Stimulated activated CD8-positive, alpha-beta memory T cell treated with anti-CD3 and anti-CD28 coated beads, Interleukin-4, amount 100 ng/mL, for 24 hours (primary cell): ENCODE data around the gene OAS1.
"Not testable (repeated sequence)": the region's sequence is repeated elsewhere in the genome, so short reads cannot be mapped to it uniquely, and the experiment has no call there.

ENCODE experiments used
- DNase-seq: peaks from one replicate; pipeline ENCODE4 v3.0.0-alpha.2; 2020; ENCODE audit warnings: low read depth

Gene OAS1

GRCh38 chr12:112900298-112901145, 6.2 kb upstream of the OAS1 start:
- DNase-seq, result peak; percentile 5

DNA sequence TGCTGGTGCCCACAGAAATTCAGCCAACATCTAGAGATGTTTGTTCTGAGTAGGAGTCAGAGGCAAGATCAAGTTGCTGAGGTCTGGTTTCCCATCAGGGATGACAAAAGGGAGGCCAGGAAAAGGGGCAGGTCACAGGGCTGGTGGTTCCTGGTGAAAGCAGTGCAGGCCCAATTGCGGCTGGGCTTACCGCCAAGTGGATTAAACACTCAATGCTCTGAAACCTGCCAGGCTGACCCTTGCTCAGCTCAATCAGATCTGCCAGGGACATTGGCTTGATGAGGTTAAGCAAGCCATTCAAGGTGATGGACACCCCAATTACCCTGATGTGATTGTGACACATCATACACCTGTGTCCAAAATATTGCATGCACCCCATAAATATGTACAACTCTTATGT, 5.5 kb upstream of the OAS1 start:
- no peak for DNase-seq

GRCh38 chr12:112904571-112904970, 2.2 kb upstream of the OAS1 start:
- DNase-seq, result no peak

DNA sequence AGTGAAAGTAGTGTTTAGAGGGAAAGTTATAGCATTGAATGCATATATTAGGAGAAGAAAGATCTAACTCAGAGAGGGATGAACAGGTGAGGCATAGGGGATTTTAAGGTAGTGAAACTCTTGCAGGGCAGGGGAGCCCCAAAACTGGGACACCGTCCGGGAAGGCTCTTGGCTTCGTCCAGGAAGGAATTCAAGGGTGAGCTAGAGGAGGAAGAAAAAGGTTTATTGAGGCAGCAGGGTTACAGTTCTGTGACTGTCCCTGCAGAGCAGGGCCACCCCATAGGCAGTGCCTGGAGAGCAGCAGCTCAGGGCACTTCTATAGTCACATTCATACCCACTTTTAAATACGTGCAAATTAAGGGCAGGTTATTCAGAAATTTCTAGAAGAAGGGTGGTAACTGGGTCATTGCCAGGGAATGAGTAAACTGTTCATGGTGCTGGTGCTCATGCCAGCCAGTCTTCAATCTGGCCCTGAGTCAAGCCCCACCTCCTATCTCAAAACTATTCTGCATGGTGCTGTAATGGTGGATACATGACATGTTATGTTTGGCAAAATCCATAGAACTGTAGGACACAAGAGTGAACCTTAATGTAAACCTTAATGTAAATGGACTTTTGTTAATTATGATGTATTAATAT, 1.2 kb upstream of the OAS1 start:
- no peak for DNase-seq

DNA sequence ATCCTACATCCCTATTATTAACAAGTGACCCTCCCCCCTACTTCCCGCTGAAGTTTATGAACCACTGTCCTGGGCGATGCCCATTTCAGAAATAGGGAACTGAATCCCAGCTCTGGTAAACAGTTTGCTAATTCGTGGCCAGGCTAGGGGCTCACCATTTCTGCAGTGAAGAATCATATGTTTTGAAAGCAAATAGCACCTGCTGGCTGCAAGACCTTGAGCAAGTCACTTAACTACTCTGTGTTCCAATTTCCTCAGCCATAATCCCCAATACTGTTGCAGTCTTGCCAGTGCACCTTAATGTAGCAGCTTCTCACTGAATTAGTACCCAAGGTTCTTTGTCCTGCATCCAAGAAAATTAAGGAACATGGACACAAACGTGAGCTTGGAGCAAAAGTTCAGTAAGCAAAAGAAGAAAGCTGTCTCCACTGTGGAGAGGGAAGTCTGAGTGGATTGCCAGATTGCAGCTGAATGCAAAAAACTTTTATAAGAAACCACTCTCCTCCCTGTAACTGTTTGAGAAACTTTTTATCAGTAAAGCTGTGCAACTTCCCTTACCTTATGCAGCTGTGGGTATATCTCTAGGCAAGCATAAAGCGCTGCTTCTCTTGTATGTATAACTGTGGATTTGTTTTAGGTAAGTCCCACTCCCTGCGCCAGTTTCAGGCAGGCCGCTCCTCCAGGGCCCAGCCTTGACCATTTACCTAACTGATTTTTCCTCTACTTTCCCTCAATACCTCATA, 824 bp downstream of the OAS1 start:
- no peak for DNase-seq

DNA sequence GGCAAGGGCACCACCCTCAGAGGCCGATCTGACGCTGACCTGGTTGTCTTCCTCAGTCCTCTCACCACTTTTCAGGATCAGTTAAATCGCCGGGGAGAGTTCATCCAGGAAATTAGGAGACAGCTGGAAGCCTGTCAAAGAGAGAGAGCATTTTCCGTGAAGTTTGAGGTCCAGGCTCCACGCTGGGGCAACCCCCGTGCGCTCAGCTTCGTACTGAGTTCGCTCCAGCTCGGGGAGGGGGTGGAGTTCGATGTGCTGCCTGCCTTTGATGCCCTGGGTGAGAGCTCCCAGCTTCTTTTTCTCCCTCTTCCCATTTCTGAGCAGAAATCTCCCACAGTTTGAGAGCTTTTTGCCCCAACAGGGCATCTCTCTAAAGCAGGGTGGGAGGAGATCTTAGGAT, 1.8 kb downstream of the OAS1 start:
- DNase-seq, result no peak

- DNase-seq, result no peak
Observed at GRCh38 chr12:112909693-112910092, 2.9 kb downstream of the OAS1 start.

DNA sequence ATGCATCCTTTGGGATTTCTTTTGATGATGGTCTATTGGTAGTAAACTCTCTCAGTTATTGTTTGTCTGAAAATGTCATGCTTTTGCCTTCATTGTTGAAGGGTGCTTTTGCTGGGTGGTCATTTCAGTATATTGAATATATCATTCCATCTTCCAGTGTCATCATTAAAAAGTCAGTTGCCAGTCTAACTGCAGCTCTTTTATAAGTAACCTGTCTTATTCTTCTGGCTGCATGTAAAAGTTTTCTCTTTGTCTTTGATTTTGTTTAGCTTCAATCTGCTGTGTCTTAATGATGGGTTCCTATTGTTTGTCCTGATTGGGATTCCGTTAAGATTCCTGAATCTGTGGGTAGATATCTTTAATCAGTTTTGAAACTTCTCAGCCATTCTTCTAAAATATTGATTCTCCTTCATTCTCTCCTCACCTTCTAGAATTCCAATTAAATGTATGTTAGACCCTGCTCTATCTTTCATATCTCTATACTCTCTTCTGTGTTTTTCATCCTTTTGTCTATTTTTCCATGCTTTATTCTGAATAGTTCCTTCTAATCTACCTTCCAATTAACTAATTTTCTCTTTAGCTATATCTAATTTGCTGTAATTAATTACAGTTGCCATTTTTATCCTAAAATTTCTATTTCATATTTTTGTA, 6.4 kb downstream of the OAS1 start:
- no peak for DNase-seq

- DNase-seq, result not testable (repeated sequence)
Observed at GRCh38 chr12:112913888-112914287, 7.1 kb downstream of the OAS1 start.

DNA sequence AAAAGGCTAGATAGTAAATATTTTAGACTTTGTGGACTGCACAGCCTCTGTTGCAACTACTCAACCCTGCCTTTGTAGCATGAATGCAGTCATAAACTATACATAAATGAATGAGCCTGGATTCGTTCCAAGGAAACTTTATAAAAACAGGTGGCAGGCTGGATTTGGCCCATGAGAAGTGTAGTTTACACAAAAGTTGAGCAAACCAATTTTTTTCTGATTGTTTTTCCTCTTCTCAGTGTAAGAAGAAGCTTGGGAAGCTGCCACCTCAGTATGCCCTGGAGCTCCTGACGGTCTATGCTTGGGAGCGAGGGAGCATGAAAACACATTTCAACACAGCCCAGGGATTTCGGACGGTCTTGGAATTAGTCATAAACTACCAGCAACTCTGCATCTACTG, 9.5 kb downstream of the OAS1 start:
- DNase-seq, result no peak

DNA sequence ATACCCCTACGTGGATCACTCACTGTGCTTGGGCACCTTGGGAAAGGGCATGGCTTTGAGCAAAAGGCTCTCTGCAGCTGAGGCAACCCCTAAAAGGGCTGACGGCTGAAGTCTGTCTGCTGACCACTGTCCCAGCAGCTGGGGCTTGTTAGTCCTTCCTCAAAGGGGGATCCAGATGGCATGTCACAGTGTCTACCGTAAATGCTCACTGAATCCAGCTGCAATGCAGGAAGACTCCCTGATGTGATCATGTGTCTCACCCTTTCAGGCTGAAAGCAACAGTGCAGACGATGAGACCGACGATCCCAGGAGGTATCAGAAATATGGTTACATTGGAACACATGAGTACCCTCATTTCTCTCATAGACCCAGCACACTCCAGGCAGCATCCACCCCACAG, 12.4 kb downstream of the OAS1 start:
- DNase-seq, result no peak

DNA sequence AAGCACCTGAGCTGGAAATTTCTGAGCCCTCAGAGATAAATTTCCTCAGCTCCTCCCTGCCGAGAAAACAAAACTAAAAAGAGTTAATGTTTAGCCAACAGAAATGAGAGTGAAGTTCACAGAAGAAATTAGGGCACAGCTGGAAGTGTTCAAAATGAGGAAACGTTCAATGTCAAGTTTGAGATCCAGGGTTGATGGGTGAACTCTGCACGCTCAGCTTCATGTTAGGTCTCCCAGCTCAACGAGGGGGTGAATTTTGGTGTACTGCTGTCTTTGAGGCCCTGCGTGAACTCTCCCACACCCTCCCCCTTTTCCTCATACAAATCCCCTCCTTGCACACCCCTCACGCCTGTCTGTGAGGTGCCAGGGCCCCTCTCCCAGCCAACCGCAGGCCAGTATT, 18.2 kb downstream of the OAS1 start:
- DNase-seq, result no peak

DNA sequence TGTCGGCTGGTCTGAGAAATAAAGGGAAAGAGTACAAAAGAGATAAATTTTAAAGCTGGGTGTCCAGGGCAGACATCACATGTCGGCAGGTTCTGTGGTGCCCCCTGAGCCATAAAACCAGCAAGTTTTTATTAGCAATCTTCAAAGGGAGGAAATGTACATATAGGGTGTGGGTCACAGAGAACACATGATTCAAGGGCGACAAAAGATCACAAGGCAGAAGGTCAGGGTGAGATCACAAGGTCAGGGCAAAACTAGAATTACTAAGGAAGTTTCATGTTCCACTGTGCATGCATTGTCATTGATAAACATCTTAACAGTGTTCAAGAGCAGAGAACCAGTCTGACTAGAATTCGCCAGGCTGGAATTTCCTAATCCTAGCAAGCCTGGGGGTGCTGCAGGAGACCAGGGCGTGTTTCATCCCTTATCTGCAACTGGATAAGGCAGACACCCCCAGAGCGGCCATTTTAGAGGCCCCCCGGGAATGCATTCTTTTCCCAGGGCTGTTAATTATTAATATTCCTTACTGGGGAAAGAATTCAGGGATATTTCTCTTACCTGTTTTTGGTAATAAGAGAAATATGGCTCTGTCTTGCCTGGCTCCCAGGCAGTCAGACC, 19.8 kb downstream of the OAS1 start:
- DNase-seq, result not testable (repeated sequence)

- DNase-seq, result no peak
Observed at GRCh38 chr12:112927475-112927874, 20.7 kb downstream of the OAS1 start.

GRCh38 chr12:112927925-112928324, 21.2 kb downstream of the OAS1 start:
- DNase-seq, result no peak

GRCh38 chr12:112928978-112929377, 22.2 kb downstream of the OAS1 start:
- DNase-seq, result no peak

- no peak for DNase-seq
Observed at GRCh38 chr12:112929715-112930114, 23.0 kb downstream of the OAS1 start.

GRCh38 chr12:112930350-112930749, 23.6 kb downstream of the OAS1 start:
- DNase-seq, result no peak

GRCh38 chr12:112932485-112933128, 25.8 kb downstream of the OAS1 start:
- no peak for DNase-seq

DNA sequence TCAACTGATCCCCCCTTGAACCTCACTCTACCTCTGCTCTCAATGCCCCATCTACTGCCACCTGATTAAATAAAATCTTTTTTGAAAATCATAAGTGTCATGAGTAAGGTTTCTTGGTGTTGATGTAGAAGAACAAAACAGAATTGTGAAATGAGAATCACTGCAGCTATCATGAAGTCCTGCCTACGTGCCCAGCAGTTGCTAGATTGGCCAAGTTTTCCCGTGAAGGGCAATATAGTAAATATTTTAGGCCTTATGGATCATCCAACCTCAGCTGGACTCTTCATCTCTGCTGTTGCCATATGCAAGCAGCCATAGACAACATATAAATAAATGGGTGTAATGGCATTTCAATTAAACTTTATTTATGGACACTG, 26.4 kb downstream of the OAS1 start:
- no peak for DNase-seq

DNA sequence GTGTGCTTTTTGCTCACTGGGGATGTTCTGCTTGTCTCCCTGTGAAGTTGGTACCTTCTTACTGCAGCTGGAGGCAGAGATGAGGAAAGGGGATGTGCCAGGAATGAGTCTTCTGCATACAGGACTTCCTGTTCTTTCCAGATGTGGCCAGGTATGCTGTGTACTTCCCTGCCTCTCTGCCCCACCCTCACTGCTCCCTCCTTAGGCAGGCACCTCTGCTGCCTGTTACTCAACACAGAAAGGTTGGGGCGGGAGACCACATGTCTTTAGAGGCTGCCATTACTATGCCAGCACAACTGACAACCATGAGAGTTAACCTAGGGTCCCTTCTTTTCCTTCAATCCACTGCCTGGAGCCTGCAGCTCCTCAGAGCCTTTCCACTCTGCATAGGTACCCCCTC, 29.5 kb downstream of the OAS1 start:
- no peak for DNase-seq

DNA sequence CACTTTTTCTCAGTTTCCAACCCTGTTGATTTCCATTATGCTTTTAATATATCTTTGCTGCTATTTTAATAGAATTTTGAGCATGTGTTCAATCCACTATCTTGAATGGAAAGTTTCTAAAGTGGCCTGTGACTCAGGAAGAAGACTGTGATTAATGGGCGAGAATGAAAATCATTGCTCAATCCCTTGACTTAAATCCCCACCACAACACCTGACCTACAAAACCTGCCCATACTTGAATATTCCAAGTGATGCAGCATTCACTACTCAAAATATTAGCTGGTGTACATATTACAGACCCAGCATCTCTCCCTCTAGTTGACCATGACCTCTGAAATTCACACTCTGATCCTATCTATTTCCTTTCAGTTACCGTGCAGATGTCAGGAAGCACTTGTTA, 30.2 kb downstream of the OAS1 start:
- DNase-seq, result no peak
